OCI-LY1 (cell line): ENCODE results near the gene CISH.
A peak's percentile ranks its signal among the peaks of the same experiment; 100 is the strongest.

ENCODE experiments used
- H2AFZ ChIP-seq: fragments of 200-600 bp; sonication (generic), shearing (Covaris generic); 2 replicates; pipeline ENCODE4 v1.6.0; 2014; ENCODE audit warnings: antibody characterized with exemption, mild to moderate bottlenecking, low read length
- H3F3A ChIP-seq: fragments of 200-600 bp; sonication (generic), shearing (Covaris generic); 2 replicates; pipeline ENCODE4 v1.6.0; 2014; ENCODE audit warnings: mild to moderate bottlenecking, antibody characterized with exemption, low read length, moderate library complexity; ENCODE audit not compliant: insufficient read depth
- H3K27ac ChIP-seq: fragments of 200-600 bp; sonication (generic); 2 replicates; pipeline ENCODE4 v1.5.1; 2014; ENCODE audit warnings: low read length, mixed run types, mild to moderate bottlenecking, low read depth; ENCODE audit not compliant: poor library complexity, severe bottlenecking
- H3K27me3 ChIP-seq: fragments of 200-600 bp; sonication (generic); 2 replicates; pipeline ENCODE4 v1.6.0; 2014; ENCODE audit warnings: antibody characterized with exemption, mild to moderate bottlenecking, low read length, moderate library complexity; ENCODE audit not compliant: insufficient read depth
- H3K36me3 ChIP-seq: fragments of 200-600 bp; sonication (generic); 2 replicates; pipeline ENCODE4 v1.6.1; 2014; ENCODE audit warnings: mild to moderate bottlenecking, antibody characterized with exemption, low read length, moderate library complexity, mixed read lengths; ENCODE audit not compliant: insufficient read depth
- H3K4me1 ChIP-seq: fragments of 200-600 bp; sonication (generic); 2 replicates; pipeline ENCODE4 v1.5.1; 2014; ENCODE audit warnings: mild to moderate bottlenecking, low read length, moderate library complexity; ENCODE audit not compliant: insufficient read depth, severe bottlenecking
- H3K4me2 ChIP-seq: fragments of 200-600 bp; sonication (generic), shearing (Covaris generic); 2 replicates; pipeline ENCODE4 v1.6.1; 2014; ENCODE audit warnings: low read length
- H3K4me3 ChIP-seq: fragments of 200-600 bp; sonication (generic); 2 replicates; pipeline ENCODE4 v1.5.1; 2014; ENCODE audit warnings: low read length, low read depth, mild to moderate bottlenecking, mixed read lengths; ENCODE audit not compliant: poor library complexity, severe bottlenecking
- H3K79me2 ChIP-seq: fragments of 200-600 bp; shearing (Covaris generic); 2 replicates; pipeline ENCODE4 v1.6.1; 2016; ENCODE audit warnings: mixed run types, low read length, mixed read lengths; ENCODE audit not compliant: insufficient read depth
- H3K9ac ChIP-seq: fragments of 200-600 bp; sonication (generic), shearing (Covaris generic); 2 replicates; pipeline ENCODE4 v1.6.1; 2014; ENCODE audit warnings: mild to moderate bottlenecking, low read length, mixed read lengths
- H3K9me2 ChIP-seq: fragments of 200-600 bp; sonication (generic), shearing (Covaris generic); 2 replicates; pipeline ENCODE4 v1.6.1; 2014; ENCODE audit warnings: low read depth, mild to moderate bottlenecking, low read length, mixed read lengths
- H3K9me3 ChIP-seq: fragments of 200-600 bp; shearing (Covaris generic); 2 replicates; pipeline ENCODE4 v1.6.1; 2014; ENCODE audit warnings: low read length, mixed read lengths
- H4K20me1 ChIP-seq: fragments of 200-600 bp; sonication (generic), shearing (Covaris generic); 2 replicates; pipeline ENCODE4 v1.6.0; 2016; ENCODE audit warnings: mild to moderate bottlenecking, low read length; ENCODE audit not compliant: insufficient read depth
- CTCF ChIP-seq: fragments of 200-600 bp; sonication (generic), shearing (Covaris generic); IDR thresholded peaks from 2 replicates; pipeline ENCODE4 v1.5.1; 2017; ENCODE audit warnings: mild to moderate bottlenecking, antibody characterized with exemption, low read length, moderate library complexity, mixed read lengths
- EZH2 ChIP-seq: fragments of 200-600 bp; sonication (generic), shearing (Covaris generic); IDR thresholded peaks from 2 replicates; pipeline ENCODE4 v1.8.0; 2017; ENCODE audit warnings: borderline replicate concordance, mixed run types, mild to moderate bottlenecking, antibody characterized with exemption, low read length, moderate library complexity, mixed read lengths

CISH gene

GRCh38 chr3:50567386-50568167 lies 44.0 kb downstream of the CISH start, which contains the start of gene C3orf18:
Gene C3orf18, minus strand, starts transcription at chr3:50567747. Its CDS starts 2,048 bp downstream, at chr3:50565699.
- Histone ChIP-seq H3K9me2 (no peaks in the 10 kb centered on the region), H3K79me2 (no peaks in the 10 kb centered on the region), H2AFZ (no peak within 1 kb of the TSS), H3K4me1 (peaks cover 29% of the 10 kb centered on the region), H3K27me3 (no peaks in the 10 kb centered on the region), H3K4me3 (peak within 1 kb of the TSS; percentile 100), H3K27ac (no peak within 1 kb of the TSS), H3K9ac (peak within 1 kb of the TSS; percentile 60), H3K9me3 (no peaks in the 10 kb centered on the region), H4K20me1 (no peaks in the 10 kb centered on the region), H3K36me3 (no peaks in the 10 kb centered on the region), H3K4me2 (peak within 1 kb of the TSS; percentile 89), H3F3A (no peaks in the 10 kb centered on the region)
- no peak for TF ChIP-seq EZH2
- no peak for TF ChIP-seq CTCF

GRCh38 chr3:50567011-50567385 lies 44.6 kb downstream of the CISH start:
- peaks cover 29% of the 10 kb centered on the region for H3K4me1 ChIP-seq
- H3K9me3 ChIP-seq = no peaks in the 10 kb centered on the region
- no peaks in the 10 kb centered on the region for H4K20me1 ChIP-seq
- no peak for TF ChIP-seq EZH2
- TF ChIP-seq CTCF = no peak
- no peak overlapping the region for H3K27ac ChIP-seq
- no peak overlapping the region for H2AFZ ChIP-seq
- no peaks in the 10 kb centered on the region for H3F3A ChIP-seq
- no peaks in the 10 kb centered on the region for H3K79me2 ChIP-seq
- H3K36me3 ChIP-seq = no peaks in the 10 kb centered on the region
- peak overlapping the region; percentile 89 for H3K4me2 ChIP-seq
- no peaks in the 10 kb centered on the region; the same call in 1 of the 2 replicates for H3K27me3 ChIP-seq
- H3K9me2 ChIP-seq = no peaks in the 10 kb centered on the region
- H3K9ac ChIP-seq = peak overlapping the region; percentile 60
- H3K4me3 ChIP-seq = peak overlapping the region; percentile 60

- no peak overlapping the region for H3K4me3 ChIP-seq
- H3K4me2 ChIP-seq = no peak overlapping the region
- no peaks in the 10 kb centered on the region for H3K9me2 ChIP-seq
- H3K9ac ChIP-seq = no peak overlapping the region
- H3K27ac ChIP-seq = no peak overlapping the region
- no peaks in the 10 kb centered on the region; the same call in 1 of the 2 replicates for H3K27me3 ChIP-seq
- H3K36me3 ChIP-seq = no peaks in the 10 kb centered on the region
- no peaks in the 10 kb centered on the region for H3F3A ChIP-seq
- H4K20me1 ChIP-seq = no peaks in the 10 kb centered on the region
- no peak for TF ChIP-seq EZH2
- TF ChIP-seq CTCF = no peak
- H3K79me2 ChIP-seq = no peaks in the 10 kb centered on the region
- no peaks in the 10 kb centered on the region for H3K9me3 ChIP-seq
- no peak overlapping the region for H2AFZ ChIP-seq
- peaks cover 20% of the 10 kb centered on the region for H3K4me1 ChIP-seq
Observed at GRCh38 chr3:50564321-50564720, 47.3 kb downstream of the CISH start.
